ENCODE measurements around the gene RIMS3.
"Not testable (repeated sequence)": the region's sequence is repeated elsewhere in the genome, so short reads cannot be mapped to it uniquely, and the experiment has no call there.

RIMS3 gene

DNA sequence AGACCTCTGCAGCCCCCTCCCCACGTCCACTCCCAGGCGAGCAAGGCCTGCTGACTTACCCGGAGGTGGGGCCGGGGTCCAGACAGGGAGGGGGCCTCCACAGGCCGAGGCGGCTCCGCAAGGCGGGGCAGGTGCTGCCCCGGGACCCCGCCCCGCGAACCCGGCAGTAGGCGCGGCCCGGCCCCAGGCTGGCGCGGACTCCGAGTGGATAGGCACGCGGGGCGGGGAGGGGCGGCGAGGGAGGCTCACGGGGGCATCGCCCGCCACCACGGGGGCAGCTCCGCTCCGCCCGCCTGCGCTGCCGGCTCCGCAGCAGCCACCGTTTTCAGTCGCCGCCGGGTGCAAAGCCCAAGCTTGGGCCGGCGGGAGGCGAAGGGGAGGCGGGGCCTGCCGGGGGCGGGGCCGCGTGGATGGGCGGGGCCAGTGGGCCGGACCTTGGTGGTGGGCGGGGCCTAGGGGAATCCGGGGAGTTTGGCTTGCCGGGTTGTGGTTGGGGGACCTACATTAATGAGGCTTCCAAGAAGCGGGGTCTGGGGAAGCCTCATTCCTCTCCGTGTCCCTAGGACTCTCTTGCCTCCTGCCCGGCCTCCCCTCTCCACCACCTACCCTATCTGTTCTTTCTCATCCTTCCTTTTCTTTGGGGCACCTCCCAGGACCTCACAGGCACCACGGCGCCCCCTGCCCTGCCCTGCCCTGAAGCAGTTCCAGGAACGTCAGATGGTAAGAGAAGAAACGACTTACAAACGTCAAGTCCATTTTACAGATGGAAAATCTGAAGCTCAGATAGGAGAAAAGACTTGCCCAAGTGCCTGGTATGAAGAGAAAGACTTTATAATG, at the start of gene RIMS3:
TSS of gene RIMS3 (minus strand) at position 348 of the 837 bp plus-strand sequence. CDS start 23,757 bp downstream, outside the sequence.
- in situ Hi-C loops (cut with MboI; ENCODE audit: low sequenced_read_pairs): no loop called here

DNA sequence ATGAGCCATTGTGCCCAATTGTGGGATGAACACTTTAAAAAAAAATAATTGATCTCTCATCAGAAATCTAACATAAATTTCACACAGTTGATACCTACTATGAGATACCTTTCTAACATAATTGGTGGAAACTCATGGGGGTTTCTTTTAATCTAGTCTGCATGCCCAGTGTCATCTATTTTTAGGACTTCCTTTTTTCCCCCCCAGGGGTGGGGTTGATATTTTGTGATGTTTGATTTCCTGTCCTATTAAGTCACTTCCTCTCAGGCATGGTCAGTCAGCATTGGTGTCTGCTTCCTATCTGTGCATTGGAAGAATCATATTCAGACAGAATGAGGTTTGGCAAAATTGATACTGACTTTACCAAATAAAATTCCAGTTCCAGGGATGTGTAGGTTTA, 47.5 kb upstream of the RIMS3 start:
- in situ Hi-C loops (cut with MboI; ENCODE audit: low sequenced_read_pairs): no loop called here

- in situ Hi-C loops (cut with MboI; ENCODE audit: low sequenced_read_pairs): no loop called here
These were observed 47.0 kb upstream of the RIMS3 start for GRCh38 chr1:40712405-40712944.

DNA sequence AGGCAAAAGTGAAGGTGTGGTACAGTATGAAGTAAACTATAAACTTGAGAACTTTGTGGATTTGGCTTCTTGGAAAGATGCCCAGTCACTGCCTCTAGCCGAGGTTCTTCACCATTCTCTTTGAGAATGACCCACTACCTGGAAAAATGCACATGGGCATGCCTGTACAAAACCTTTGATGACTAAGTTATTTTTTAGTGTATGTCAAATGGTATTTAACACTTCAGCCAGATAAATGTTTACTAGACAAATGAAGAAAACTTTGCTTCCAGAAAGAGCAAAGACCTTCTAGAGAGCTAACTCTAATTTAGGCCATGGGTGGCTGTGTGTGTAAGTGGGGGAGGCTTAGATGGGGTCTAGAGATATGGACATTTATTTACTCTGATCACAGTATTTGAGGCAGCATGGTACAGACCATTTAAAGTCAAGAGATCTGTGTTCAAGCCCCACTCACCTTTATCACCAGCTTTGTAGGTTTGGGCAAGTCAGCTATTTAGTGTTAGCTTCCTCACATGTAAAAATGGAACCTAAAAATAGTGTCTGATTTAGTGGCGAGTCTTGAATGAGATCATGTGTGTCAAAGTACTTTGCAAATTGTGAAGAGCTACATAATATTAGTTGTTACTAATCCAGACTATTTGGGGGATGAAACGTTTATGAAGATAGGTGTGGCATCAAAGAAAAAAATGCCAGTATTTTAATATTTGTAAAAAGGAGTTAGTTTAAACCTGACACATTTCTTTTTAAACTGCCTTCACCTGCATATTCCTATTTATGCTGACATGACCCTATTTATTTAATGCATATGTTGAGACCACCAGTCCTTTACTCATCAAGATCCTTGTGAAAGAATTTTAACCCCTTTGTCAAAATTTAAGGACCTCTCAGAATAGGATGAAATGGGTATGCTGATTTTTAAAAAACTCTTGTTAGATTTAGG, 46.3 kb upstream of the RIMS3 start:
- in situ Hi-C loops (cut with MboI; ENCODE audit: low sequenced_read_pairs): no loop called here

GRCh38 chr1:40710581-40711315, 45.3 kb upstream of the RIMS3 start:
- in situ Hi-C loops (cut with MboI; ENCODE audit: low sequenced_read_pairs): no loop called here

DNA sequence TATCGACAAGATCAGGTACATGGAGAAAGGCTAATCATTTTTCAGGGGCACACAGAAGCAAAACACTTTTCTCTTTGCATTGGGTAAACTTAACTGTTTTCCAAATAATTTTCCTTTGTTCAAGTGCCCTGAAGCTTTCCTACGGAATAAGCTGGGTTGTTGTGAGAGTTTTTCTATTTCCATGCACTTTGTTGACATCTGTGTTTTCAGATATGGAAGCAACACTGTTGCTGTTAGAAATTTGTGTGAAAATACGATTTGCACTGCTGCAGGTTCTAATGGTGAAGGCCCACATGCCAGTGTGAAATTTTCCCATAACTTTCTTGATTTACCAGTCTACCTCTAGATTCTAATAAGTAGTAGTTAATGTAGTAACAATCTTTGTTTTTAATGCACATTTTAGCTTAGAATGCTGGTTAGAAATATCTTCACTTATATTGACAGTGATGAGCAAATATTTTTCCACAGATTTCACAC, 44.4 kb upstream of the RIMS3 start:
- in situ Hi-C loops (cut with MboI; ENCODE audit: low sequenced_read_pairs): no loop called here

- in situ Hi-C loops (cut with MboI; ENCODE audit: low sequenced_read_pairs): no loop called here
These were observed 43.8 kb upstream of the RIMS3 start for GRCh38 chr1:40709100-40709801.

GRCh38 chr1:40708750-40709099, 43.2 kb upstream of the RIMS3 start:
- in situ Hi-C loops (cut with MboI; ENCODE audit: low sequenced_read_pairs): no loop called here

- in situ Hi-C loops (cut with MboI; ENCODE audit: low sequenced_read_pairs): no loop called here
These were observed 41.1 kb upstream of the RIMS3 start for GRCh38 chr1:40706626-40707025.

DNA sequence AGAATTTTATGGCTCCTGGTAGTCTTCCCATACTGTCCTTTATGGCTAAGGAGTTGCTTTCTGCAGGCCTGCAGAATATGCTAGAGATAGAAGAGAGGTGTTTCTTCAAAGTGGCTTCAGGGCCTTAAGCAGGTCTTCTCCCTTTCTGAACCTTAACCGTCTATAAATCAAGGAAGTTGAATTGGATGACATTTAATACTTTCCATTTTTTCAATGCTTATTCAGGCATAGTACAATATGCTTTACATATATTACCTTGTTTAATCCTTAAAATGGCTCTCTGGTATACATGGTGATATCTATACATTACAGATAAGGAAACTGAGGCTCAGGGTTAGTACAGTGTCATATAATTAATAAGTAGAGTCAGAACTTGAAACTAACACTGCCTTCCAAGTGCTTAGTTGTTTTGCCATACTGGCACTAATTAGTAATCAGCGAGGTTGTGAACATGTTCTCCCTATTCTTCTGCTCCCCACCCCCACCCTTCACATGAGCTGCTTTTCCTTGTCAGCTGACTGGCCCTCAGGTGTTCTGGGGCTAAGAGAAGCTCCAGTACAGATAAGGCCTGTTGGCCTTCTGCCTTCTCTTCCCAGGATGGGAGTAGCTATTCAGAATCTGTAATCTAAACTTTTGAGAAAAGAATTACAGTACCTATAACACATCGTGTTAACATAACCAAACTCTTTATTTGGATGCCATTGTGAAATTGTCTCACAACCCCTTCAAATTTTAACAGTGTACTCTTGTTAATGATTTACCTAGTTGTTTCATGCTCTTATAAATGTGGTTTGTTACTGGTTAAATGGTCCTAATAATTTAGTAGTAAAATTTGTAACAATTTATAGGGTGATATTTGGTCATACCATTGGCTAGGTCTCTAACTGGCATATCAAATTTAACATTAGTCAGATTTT, 39.6 kb upstream of the RIMS3 start:
- in situ Hi-C loops (cut with MboI; ENCODE audit: low sequenced_read_pairs): no loop called here

- in situ Hi-C loops (cut with MboI; ENCODE audit: low sequenced_read_pairs): no loop called here
These were observed 37.8 kb upstream of the RIMS3 start for GRCh38 chr1:40703316-40703715.

DNA sequence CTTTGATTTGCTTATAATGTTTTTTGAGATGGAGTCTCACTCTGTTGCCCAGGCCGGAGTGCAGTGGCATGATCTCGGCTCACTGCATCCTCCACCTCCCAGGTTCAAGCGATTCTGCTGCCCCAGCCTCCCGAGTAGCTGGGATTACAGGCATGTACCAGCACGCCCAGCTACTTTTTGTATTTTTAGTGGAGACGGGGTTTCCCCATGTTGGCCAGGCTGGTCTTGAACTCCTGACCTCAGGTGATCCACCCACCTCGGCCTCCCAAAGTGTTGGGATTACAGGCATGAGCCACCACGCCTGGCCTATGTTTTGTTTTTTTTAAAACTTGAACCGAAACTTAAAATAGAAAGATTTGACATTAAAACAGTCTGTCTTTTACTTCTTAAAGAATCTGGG, 37.3 kb upstream of the RIMS3 start:
- in situ Hi-C loops (cut with MboI; ENCODE audit: low sequenced_read_pairs): not testable (repeated sequence)

GRCh38 chr1:40701684-40702083, 36.2 kb upstream of the RIMS3 start:
- in situ Hi-C loops (cut with MboI; ENCODE audit: low sequenced_read_pairs): no loop called here

GRCh38 chr1:40699787-40700186, 34.3 kb upstream of the RIMS3 start:
- in situ Hi-C loops (cut with MboI; ENCODE audit: low sequenced_read_pairs): no loop called here

- in situ Hi-C loops (cut with MboI; ENCODE audit: low sequenced_read_pairs): no loop called here
These were observed 32.0 kb upstream of the RIMS3 start for GRCh38 chr1:40697436-40697835.

DNA sequence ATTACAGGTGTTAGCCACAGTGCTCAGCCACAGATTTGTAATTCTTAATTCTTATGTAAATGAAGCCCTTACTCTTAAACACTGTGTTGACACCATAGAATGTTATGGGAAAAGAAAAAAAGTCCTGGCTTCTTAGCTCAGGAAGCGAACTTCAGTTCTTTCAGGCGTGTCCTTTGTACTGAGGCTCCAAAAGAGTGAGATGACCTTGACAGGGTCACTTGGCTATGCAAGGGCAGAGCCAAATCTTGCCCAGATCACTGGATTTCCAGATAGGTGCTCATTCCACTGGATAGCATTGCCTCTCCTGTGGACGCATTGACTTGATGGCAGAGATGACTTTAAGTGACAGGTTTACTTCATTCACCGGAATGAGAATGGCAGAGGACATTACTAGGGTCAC, 30.8 kb upstream of the RIMS3 start:
- in situ Hi-C loops (cut with MboI; ENCODE audit: low sequenced_read_pairs): no loop called here

DNA sequence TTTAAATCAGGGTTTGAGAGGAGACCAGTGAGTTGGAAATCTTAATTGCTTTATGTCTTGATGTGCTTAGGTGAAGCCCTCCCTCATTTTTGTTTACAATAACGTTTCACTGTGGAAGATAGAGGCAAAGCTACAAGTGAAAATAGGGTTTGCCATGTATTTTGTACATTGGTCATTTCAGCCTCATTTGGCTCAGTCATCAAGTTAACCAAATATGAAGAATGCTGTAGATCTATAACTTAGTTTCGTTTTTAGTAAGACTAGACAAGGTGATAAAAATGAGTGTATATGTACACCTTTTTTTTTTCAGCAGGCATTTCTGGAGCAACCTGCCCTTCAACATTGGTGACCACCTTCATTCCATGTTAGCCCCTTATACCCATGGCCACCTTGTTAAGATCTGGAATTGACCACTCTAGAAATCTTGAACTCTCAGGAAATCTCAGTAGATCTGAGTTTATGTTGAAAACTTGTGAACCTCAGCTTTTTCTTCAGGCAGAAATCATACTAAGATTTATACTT, 28.9 kb upstream of the RIMS3 start:
- in situ Hi-C loops (cut with MboI; ENCODE audit: low sequenced_read_pairs): no loop called here

DNA sequence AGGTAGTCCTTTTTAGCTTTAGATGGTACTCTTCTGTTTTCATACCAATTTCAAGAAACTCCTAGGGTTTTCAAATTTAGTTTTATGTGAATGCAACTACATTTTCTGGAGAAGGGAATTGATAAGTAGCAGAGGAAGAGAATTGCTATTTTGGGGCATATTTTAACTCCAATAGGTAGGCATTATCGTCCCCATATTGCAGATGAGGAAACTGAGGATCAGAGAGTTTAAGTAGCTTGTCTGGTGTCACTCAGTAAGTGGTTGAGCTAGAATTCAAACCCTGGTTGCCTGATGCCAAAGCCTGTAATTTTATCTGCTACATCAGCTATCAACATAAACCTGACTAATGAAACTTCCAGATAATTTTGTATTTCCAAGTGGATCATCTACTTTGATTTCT, 27.9 kb upstream of the RIMS3 start:
- in situ Hi-C loops (cut with MboI; ENCODE audit: low sequenced_read_pairs): no loop called here

GRCh38 chr1:40692429-40692895, 27.0 kb upstream of the RIMS3 start:
- in situ Hi-C loops (cut with MboI; ENCODE audit: low sequenced_read_pairs): no loop called here
